Cardiac muscle cell (in vitro differentiated cells and primary cell): ENCODE measurements around the gene SLC4A8. TPM values are rescaled to one million over a fixed set of nuclear protein-coding genes. Genes with fewer than 3 reads are reported as not detected.
A peak's percentile ranks its signal among the peaks of the same experiment; 100 is the strongest.

Source experiments
- DNase-seq, 2 donors: peaks; one replicate each; pipeline versions ENCODE4 v3.0.0 to v3.0.0-alpha.2; 2010 to 2017; ENCODE audit warnings: low read depth in 1 of 2, low spot score in 1 of 2
- H3K27ac ChIP-seq: fragments of 200-600 bp; sonication (generic); 2 replicates; pipeline ENCODE4 v1.5.1; 2016
- H3K27me3 ChIP-seq: fragments of 200-600 bp; sonication (generic); 2 replicates; pipeline ENCODE4 v1.6.0; 2016; ENCODE audit warnings: control low read depth
- H3K36me3 ChIP-seq: fragments of 200-600 bp; sonication (generic); 2 replicates; pipeline ENCODE4 v1.5.1; 2016; ENCODE audit warnings: control low read depth
- H3K4me1 ChIP-seq: fragments of 200-600 bp; sonication (generic); 2 replicates; pipeline ENCODE4 v1.8.1; 2017; ENCODE audit warnings: low read depth, mild to moderate bottlenecking, mixed run types
- H3K4me3 ChIP-seq: fragments of 200-600 bp; sonication (generic); 2 replicates; pipeline ENCODE4 v1.5.1; 2016; ENCODE audit warnings: mild to moderate bottlenecking
- H3K9me3 ChIP-seq: fragments of 200-600 bp; sonication (generic); 2 replicates; pipeline ENCODE4 v1.5.1; 2017; ENCODE audit warnings: low read depth, mild to moderate bottlenecking, control low read depth
- CTCF ChIP-seq: IDR thresholded peaks from 2 replicates; pipeline ENCODE4 v1.5.1; 2012; ENCODE audit warnings: low read depth, mild to moderate bottlenecking, low read length
- polyA plus RNA-seq: library from polyadenylated mRNA; unstranded; fragments of >200 nt; fragmentation: Nextera tagmentation; extraction: Ambion mirVana; gene quantifications from 2 replicates; pipeline ENCODE4 v1.2.1, GENCODE V29; 2016
- total RNA-seq: library from RNA; depleted of rRNA; stranded (reverse); fragments of >200 nt; gene quantifications from 2 replicates; pipeline ENCODE4 v1.2.3, GENCODE V29; 2016

Gene SLC4A8
- total and polyA plus RNA-seq, 2 experiments from 2014 or later, result 1.9 to 4.9 TPM

DNA sequence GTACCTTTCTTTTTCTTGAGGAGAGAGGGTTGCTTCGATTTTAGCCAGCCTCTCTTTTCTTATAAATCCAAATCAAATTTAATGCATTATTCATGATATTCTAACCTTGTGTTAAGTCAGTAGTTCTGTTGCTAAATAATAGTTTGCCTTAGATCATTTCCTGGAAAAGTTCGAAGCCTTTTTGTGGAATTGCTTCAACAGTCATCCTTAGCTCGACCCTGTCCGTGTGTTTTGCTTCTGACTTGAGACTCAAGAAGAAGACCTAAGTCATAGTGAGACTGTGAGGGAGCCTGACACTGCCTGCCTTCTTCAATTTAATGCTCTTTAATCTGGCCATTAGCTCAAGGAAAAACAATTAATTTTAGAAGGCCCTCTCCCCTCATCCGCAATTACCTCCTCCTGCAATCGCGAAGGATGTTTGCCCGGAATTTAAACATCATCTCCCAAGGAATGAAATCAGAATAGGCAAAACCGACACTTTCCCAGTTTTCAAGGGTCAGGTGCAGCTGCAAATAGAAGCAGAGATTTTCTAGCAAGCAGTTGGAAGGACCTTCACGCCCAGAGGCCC, 453 bp upstream of the SLC4A8 start:
- Histone ChIP-seq H3K4me1 (peaks cover 9% of the 10 kb centered on the region), H3K4me3 (peak overlapping the region; percentile 58), H3K36me3 (no peaks in the 10 kb centered on the region), H3K27me3 (no peaks in the 10 kb centered on the region), H3K27ac (no peak overlapping the region), H3K9me3 (no peaks in the 10 kb centered on the region)
- TF ChIP-seq CTCF, result no peak
- no peak for DNase-seq

DNA sequence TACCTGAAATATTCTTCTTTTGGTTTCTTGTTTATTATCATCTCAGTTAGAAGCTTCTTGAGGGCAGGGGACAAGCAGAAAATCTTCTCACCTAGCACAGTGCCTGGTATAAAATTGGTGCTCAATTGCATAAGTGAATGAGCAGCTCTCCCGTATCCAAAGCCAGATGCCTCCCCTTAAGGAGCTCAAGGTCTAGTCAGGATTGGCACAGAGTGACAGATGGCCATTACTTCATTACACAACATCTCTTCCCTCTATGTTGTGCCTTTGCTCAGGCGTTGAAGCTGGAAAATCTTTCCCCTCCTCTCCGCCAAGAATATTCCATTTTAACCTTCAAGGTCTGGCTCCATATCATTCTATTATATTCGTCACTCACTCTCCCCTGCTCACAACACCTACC, 3.6 kb downstream of the SLC4A8 start:
- peaks cover 5% of the 10 kb centered on the region for H3K4me1 ChIP-seq
- no peak overlapping the region for H3K4me3 ChIP-seq
- TF ChIP-seq CTCF, result no peak
- H3K27ac ChIP-seq, result no peak overlapping the region
- H3K36me3 ChIP-seq, result no peaks in the 10 kb centered on the region
- H3K9me3 ChIP-seq, result no peaks in the 10 kb centered on the region
- DNase-seq, result no peak
- H3K27me3 ChIP-seq, result no peaks in the 10 kb centered on the region

GRCh38 chr12:51429700-51430099, 5.1 kb downstream of the SLC4A8 start:
- no peaks in the 10 kb centered on the region for H3K36me3 ChIP-seq
- H3K9me3 ChIP-seq, result no peaks in the 10 kb centered on the region
- no peak for DNase-seq
- H3K27ac ChIP-seq, result no peak overlapping the region
- TF ChIP-seq CTCF, result no peak
- no peaks in the 10 kb centered on the region for H3K4me1 ChIP-seq
- H3K4me3 ChIP-seq, result no peak overlapping the region
- no peaks in the 10 kb centered on the region for H3K27me3 ChIP-seq

DNA sequence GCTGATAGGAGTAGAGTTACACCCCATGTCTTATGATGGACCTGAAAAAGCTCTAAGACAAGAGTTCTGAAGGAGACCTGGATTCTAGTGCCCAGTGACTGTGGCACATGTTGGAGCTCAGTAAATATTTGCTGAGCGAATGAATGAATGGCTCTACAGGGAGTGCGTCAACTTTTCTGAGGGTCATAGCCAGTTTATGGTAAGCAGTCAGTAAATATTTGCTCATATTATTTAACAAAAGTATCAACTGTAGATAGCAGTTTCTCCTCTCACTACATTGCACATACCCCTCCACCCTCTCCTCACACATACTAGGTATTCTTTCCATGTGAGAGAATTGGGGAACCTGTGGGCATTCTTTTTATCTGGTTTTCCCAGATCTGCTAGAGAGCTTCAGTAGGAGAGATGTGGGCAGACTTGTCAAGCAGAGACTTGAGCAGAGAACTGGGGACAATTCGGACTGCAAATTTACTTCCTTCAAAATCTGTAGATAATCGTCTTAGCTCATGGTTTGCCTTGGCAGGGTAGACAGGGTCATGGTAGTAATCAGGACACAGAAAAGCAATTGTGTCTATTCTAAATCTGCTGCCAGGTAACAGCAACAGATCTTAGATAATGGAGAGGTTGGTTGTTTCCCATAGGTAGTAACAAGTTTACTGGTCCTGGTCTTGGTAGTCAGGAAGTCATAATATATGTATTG, 5.7 kb downstream of the SLC4A8 start:
- no peak for DNase-seq
- H3K27ac ChIP-seq, result no peak overlapping the region
- no peak for TF ChIP-seq CTCF
- no peaks in the 10 kb centered on the region for H3K4me1 ChIP-seq
- no peaks in the 10 kb centered on the region for H3K9me3 ChIP-seq
- no peak overlapping the region for H3K4me3 ChIP-seq
- no peaks in the 10 kb centered on the region for H3K36me3 ChIP-seq
- no peaks in the 10 kb centered on the region for H3K27me3 ChIP-seq

GRCh38 chr12:51432921-51433320, 8.3 kb downstream of the SLC4A8 start:
- no peak for TF ChIP-seq CTCF
- no peaks in the 10 kb centered on the region for H3K4me1 ChIP-seq
- no peak overlapping the region for H3K4me3 ChIP-seq
- no peak for DNase-seq
- no peaks in the 10 kb centered on the region for H3K27me3 ChIP-seq
- no peaks in the 10 kb centered on the region for H3K9me3 ChIP-seq
- H3K36me3 ChIP-seq, result no peaks in the 10 kb centered on the region
- H3K27ac ChIP-seq, result no peak overlapping the region
